ENCODE data around the gene CHPF2.

The CHPF2 gene

DNA sequence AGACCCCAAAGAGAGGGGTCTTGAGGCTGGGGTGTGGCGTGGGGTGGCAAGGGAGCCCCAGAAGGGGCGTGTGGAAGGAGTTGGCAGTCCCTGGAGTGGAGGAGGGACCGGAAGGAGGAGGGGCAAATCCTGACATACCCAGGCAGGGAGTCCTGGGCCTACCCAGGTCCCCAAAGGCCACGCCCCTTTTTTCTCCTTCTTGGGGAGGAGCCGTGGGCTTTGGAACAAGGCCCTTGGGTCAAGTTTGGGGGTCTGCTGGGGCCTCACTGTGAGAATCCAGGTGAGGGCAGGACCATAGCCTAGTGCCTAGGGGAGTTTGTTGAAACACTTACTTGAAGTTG is 17.4 kb downstream of the CHPF2 start:
- Histone ChIP-seq H3K9ac (ENCODE audit: low read length) (peak overlapping the region; percentile 98), H3K36me3 (ENCODE audit: control insufficient read depth, insufficient read depth, low read length, severe bottlenecking) (no peaks in the 10 kb centered on the region), H3K4me3 (ENCODE audit: low read length) (peak overlapping the region; percentile 92), H3K9me3 (ENCODE audit: control insufficient read depth, low read length) (no peaks in the 10 kb centered on the region), H3K27me3 (replicated peaks; ENCODE audit: control insufficient read depth, insufficient read depth, low read length) (peaks cover 11% of the 10 kb centered on the region), H3K4me1 (ENCODE audit: control insufficient read depth, insufficient read depth, low read length) (peaks cover 62% of the 10 kb centered on the region)
- peak; percentile 72 for DNase-seq (ENCODE audit: low read depth)

DNA sequence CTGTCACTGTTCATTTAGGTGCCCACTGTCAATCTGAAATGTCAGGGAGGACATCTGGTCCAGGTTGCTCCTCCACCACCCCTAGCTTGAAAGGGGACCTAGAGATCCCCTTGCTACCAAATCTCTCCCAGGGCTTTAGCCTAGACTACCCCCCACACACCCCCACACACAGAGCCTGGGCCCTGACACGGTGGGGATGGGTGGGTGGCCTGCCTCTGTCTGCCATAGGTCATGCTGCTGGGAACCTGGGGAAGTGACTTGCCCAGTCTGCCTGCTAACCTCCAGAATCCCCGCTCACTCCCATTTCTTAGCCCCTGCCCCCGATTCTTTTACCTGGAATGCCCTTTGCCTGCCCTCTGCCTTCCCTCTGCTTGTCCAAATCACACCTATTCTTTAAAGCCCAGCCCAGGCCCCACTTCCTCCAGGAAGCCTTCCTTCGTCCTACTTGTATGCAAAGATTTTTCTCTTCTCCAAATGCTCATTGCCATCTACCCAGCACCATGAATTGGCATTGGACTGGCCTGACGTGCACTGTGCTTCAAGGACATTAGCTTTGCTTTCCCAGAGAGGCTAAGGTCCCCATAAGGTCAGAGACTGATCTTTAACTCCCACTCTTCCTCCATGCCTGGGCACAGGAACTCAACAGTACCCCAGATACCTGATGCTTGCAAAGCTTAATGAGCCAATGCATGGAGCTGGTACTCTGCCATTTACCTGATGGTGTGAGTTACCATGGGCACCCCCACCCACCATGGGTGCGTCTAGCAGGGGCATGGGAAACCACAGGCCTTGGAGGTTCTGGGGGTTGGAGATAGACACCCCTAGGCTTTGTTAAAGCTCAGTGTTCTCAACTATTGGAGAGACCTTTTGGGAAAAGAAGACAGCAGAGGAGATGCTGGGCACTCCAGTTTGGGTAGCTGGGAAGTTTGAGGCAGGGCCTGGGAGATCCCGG is 18.2 kb downstream of the CHPF2 start:
- Histone ChIP-seq H3K4me1 (ENCODE audit: control insufficient read depth, insufficient read depth, low read length) (peaks cover 56% of the 10 kb centered on the region), H3K27me3 (replicated peaks; ENCODE audit: control insufficient read depth, insufficient read depth, low read length) (peaks cover 12% of the 10 kb centered on the region)

DNA sequence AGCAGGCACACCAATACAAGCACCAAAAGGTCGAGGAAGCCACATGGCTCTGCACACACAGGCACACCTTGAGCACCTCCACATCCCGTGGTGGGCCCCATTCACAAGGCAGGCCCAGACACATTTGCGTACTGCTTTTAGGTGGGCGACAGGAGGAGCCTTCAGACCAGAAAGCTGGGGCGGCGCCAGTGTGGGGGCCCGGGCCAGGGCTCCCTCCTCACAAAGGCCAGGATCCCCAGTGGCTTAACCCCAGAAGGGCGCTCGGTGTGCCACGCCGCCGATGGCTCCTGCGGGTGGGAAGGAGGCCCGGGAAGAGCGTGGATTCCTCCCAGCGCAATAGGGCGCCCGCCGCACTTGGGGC is 19.0 kb downstream of the CHPF2 start:
- Histone ChIP-seq H3K9ac (ENCODE audit: low read length) (peak overlapping the region; percentile 95), H3K27me3 (replicated peaks; ENCODE audit: control insufficient read depth, insufficient read depth, low read length) (peaks cover 12% of the 10 kb centered on the region), H3K36me3 (ENCODE audit: control insufficient read depth, insufficient read depth, low read length, severe bottlenecking) (no peaks in the 10 kb centered on the region), H3K9me3 (ENCODE audit: control insufficient read depth, low read length) (no peaks in the 10 kb centered on the region), H3K4me1 (ENCODE audit: control insufficient read depth, insufficient read depth, low read length) (peaks cover 48% of the 10 kb centered on the region), H3K4me3 (ENCODE audit: low read length) (peak overlapping the region; percentile 92)
- DNase-seq (ENCODE audit: low read depth) = no peak

More for the DNA sequence above, 18.2 kb downstream of the CHPF2 start:
- no peak for DNase-seq (ENCODE audit: low read depth)
- Histone ChIP-seq H3K4me3 (ENCODE audit: low read length) (peak overlapping the region; percentile 92), H3K36me3 (ENCODE audit: control insufficient read depth, insufficient read depth, low read length, severe bottlenecking) (no peaks in the 10 kb centered on the region), H3K9me3 (ENCODE audit: control insufficient read depth, low read length) (no peaks in the 10 kb centered on the region), H3K9ac (ENCODE audit: low read length) (peak overlapping the region; percentile 95)

DNA sequence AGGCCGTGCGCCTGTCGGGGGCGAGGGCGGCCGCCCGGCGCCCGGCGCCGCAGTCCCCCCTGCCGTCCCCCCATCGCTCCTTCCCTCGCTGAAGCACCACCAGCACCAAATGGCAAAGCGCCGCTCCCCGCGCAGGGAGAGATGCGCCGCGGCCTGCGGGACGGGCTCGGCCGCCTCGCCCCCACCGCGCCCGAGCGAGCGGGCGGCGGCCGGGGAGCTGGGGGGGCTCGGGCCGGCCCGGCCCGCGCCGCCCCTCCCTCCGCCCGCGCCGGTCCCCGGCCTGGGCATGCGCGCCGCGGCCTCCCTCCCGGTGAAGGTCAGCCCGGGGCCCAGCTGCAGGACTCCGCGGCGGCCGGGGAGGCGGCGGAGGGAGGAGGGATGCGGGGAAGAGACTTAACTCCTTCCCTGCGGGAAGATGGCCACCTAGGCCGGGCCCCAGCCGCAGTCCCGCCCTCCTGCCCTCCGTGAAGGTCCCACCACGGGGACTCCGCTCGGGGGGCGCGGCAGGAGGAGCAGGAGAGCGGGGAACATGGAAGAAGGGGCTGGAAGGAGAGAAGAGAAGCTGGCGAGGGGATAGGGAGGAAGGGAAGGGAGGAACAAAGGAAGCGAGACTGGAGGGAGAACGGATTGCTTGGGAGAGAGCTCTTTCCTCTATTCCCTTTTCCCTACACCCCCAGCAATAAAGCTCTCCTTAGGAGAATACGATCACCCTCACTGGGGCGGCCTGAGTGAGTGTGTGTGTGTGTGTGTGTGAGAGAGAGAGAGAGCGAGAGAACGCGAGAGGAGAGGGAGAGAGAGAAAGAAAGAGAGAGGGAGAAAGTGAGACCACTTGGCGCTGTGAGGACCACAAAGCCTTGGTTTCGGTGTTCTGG is 19.6 kb downstream of the CHPF2 start:
- Histone ChIP-seq H3K27me3 (replicated peaks; ENCODE audit: control insufficient read depth, insufficient read depth, low read length) (peaks cover 12% of the 10 kb centered on the region), H3K36me3 (ENCODE audit: control insufficient read depth, insufficient read depth, low read length, severe bottlenecking) (no peaks in the 10 kb centered on the region), H3K9me3 (ENCODE audit: control insufficient read depth, low read length) (no peaks in the 10 kb centered on the region), H3K9ac (ENCODE audit: low read length) (peak overlapping the region; percentile 95), H3K4me1 (ENCODE audit: control insufficient read depth, insufficient read depth, low read length) (peaks cover 47% of the 10 kb centered on the region), H3K4me3 (ENCODE audit: low read length) (peak overlapping the region; percentile 92)
- DNase-seq (ENCODE audit: low read depth) = peak; percentile 90

DNA sequence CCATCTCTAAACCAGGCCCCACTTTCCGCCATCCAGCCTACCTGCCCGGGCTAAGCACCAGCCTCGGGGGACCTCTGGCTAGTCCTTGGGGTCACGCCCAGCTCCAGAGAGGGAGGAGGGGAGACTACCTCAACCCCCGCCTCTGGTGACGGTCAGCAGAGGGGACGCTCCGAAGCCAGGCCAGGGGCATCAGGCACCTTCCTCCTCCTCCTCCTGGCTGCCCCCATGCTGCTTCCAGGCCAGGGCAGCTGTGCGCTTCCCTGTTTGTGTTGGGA is 20.2 kb downstream of the CHPF2 start:
- Histone ChIP-seq H3K9ac (ENCODE audit: low read length) (peak overlapping the region; percentile 95), H3K4me3 (ENCODE audit: low read length) (peak overlapping the region; percentile 85), H3K4me1 (ENCODE audit: control insufficient read depth, insufficient read depth, low read length) (peaks cover 42% of the 10 kb centered on the region), H3K36me3 (ENCODE audit: control insufficient read depth, insufficient read depth, low read length, severe bottlenecking) (no peaks in the 10 kb centered on the region), H3K9me3 (ENCODE audit: control insufficient read depth, low read length) (no peaks in the 10 kb centered on the region), H3K27me3 (replicated peaks; ENCODE audit: control insufficient read depth, insufficient read depth, low read length) (peaks cover 12% of the 10 kb centered on the region)
- no peak for DNase-seq (ENCODE audit: low read depth)

DNA sequence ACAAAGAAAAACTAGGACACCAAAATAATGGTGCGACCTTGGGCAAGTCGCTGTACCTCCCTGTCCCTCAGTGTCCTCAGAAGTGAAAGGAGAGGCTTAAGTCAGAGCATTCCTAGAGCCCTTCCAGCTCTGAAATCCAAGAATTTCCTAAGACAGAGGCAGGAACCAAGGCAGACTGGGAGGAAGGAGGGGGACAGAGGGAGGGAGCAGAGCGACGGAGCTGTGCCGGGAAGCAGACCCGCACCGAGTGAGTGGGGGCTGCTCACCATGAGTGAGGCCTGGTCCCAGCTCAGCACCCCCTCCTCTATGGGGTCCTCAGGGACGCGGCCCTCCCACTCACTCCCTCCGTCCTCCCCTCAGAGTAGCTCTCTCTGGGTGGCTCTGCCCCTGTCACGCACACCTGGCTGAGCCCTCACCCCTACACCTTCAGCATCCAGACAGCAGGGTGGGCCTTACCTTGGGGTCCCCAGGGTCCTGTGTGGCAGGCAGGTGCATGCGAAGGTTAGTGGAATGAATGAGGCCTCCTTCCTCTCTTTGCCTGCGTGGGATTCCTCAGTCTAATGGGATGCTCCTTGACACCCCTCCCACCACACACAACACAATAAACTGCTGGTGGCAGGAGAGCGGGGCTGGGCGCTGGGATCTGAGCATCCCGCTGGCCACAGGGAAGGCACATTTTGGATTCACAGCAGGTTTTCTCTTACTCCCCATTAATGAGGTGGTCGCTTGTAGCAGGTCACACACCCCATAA is 20.9 kb downstream of the CHPF2 start:
- peak overlapping the region; percentile 95 for H3K9ac ChIP-seq (ENCODE audit: low read length)
- peak; percentile 37 for DNase-seq (ENCODE audit: low read depth)
- H3K27me3 ChIP-seq (replicated peaks; ENCODE audit: control insufficient read depth, insufficient read depth, low read length) = peaks cover 18% of the 10 kb centered on the region
- H3K9me3 ChIP-seq (ENCODE audit: control insufficient read depth, low read length) = no peaks in the 10 kb centered on the region
- peaks cover 38% of the 10 kb centered on the region for H3K4me1 ChIP-seq (ENCODE audit: control insufficient read depth, insufficient read depth, low read length)
- no peaks in the 10 kb centered on the region for H3K36me3 ChIP-seq (ENCODE audit: control insufficient read depth, insufficient read depth, low read length, severe bottlenecking)
- peak overlapping the region; percentile 85 for H3K4me3 ChIP-seq (ENCODE audit: low read length)

DNA sequence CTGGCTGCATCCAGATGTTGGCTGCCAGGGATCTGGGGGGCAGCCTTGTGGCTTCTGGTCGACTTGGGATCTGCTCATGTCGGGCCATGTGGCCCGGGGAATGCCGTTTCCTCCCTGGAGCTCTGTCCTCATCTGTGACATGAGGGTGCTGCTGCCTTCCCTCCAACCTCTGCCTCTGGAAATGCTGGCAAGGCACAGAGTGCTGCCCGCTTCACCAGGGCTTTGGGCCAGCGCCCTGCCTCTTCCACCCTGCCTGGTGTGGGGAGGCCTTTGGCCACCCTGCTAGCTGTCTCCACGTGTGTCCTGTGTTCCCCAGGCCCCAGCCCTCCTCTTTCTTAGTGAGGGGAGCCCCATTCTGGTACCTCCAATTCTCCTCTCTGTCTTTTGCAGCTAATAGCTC is 22.0 kb downstream of the CHPF2 start:
- DNase-seq (ENCODE audit: low read depth) = no peak
- Histone ChIP-seq H3K27me3 (replicated peaks; ENCODE audit: control insufficient read depth, insufficient read depth, low read length) (peaks cover 23% of the 10 kb centered on the region), H3K9me3 (ENCODE audit: control insufficient read depth, low read length) (no peaks in the 10 kb centered on the region), H3K4me3 (ENCODE audit: low read length) (no peak overlapping the region), H3K36me3 (ENCODE audit: control insufficient read depth, insufficient read depth, low read length, severe bottlenecking) (no peaks in the 10 kb centered on the region), H3K9ac (ENCODE audit: low read length) (no peak overlapping the region), H3K4me1 (ENCODE audit: control insufficient read depth, insufficient read depth, low read length) (peaks cover 37% of the 10 kb centered on the region)

DNA sequence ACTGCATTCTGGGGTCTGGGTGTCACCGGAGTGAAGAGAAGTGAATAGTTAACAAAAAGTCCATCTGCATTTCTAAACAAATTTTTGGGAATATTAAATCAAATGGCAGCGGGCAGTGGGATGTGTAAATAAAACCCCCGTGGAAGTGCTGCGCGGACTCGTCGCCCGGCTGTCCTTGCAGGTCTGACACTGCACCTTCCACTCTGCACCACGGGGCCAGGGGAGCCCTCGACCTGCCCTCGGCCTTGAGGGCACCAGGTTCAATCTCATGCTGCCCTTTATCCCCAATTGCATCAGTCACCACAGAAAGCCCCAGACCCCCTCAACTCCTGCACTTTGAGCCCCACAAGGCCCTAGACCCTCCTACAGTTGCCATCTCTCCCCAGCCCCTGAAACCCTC is 22.6 kb downstream of the CHPF2 start:
- H3K27me3 ChIP-seq (replicated peaks; ENCODE audit: control insufficient read depth, insufficient read depth, low read length) = peaks cover 24% of the 10 kb centered on the region
- no peaks in the 10 kb centered on the region for H3K36me3 ChIP-seq (ENCODE audit: control insufficient read depth, insufficient read depth, low read length, severe bottlenecking)
- peaks cover 33% of the 10 kb centered on the region for H3K4me1 ChIP-seq (ENCODE audit: control insufficient read depth, insufficient read depth, low read length)
- DNase-seq (ENCODE audit: low read depth) = no peak
- H3K9me3 ChIP-seq (ENCODE audit: control insufficient read depth, low read length) = no peaks in the 10 kb centered on the region
- H3K4me3 ChIP-seq (ENCODE audit: low read length) = no peak overlapping the region
- no peak overlapping the region for H3K9ac ChIP-seq (ENCODE audit: low read length)

DNA sequence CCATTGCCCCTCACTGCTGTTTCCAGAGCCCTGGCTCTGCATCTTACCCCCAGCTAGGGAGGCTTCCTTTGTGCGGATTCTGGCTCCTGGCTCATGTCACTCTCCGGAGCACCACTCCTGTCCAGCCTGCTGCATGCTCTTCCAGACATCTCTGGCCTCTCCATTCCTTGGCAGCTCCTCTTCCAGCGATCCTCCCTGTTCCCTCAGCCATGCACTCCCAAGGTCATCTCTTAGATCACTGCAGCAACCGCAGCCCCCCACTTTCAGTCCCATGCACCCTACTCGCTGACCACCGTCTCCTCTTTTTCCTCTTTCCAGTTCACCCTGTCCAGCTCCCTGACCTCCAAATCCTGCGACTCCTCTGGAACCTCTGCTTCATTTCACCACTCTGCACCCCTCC is 23.1 kb downstream of the CHPF2 start:
- Histone ChIP-seq H3K36me3 (ENCODE audit: control insufficient read depth, insufficient read depth, low read length, severe bottlenecking) (no peaks in the 10 kb centered on the region), H3K9ac (ENCODE audit: low read length) (no peak overlapping the region), H3K27me3 (replicated peaks; ENCODE audit: control insufficient read depth, insufficient read depth, low read length) (peaks cover 29% of the 10 kb centered on the region), H3K9me3 (ENCODE audit: control insufficient read depth, low read length) (no peaks in the 10 kb centered on the region), H3K4me1 (ENCODE audit: control insufficient read depth, insufficient read depth, low read length) (peaks cover 27% of the 10 kb centered on the region), H3K4me3 (ENCODE audit: low read length) (no peak overlapping the region)
- DNase-seq (ENCODE audit: low read depth) = no peak

DNA sequence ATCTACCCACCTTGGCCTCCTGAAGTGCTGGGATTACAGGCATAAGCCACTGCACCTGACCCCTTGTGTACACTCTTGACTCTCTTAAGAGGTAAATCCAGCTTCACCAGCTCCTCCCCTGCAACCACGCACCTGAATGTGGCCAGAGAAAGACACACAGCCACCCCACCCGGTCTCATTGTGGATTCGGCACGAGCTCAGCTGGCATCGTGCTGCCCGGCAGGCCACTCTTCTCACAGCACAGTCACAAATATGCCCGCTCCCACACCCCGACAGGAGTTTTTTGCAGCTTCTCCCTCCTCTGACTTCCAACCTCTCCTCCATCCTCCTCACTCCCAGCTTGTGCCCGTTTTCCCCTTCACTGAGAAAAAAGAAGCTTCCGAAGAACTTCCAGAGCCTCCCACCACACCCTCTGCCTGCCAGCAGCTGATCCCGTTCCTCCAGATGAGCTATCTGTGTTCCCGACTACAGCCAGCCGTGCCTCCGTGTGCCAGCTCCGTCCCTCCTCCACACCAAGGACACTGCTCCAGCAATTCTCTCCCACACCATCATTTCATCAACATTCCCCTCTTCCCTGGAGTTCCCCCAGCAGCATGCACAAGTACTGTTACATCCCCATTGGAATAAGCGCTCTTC is 24.2 kb downstream of the CHPF2 start:
- Histone ChIP-seq H3K9ac (ENCODE audit: low read length) (no peak overlapping the region), H3K4me3 (ENCODE audit: low read length) (no peak overlapping the region), H3K4me1 (ENCODE audit: control insufficient read depth, insufficient read depth, low read length) (peaks cover 21% of the 10 kb centered on the region), H3K9me3 (ENCODE audit: control insufficient read depth, low read length) (no peaks in the 10 kb centered on the region), H3K36me3 (ENCODE audit: control insufficient read depth, insufficient read depth, low read length, severe bottlenecking) (no peaks in the 10 kb centered on the region), H3K27me3 (replicated peaks; ENCODE audit: control insufficient read depth, insufficient read depth, low read length) (peaks cover 41% of the 10 kb centered on the region)
- no peak for DNase-seq (ENCODE audit: low read depth)
